GM19455 (cell line): ENCODE measurements around the gene STRA8.
A peak's percentile ranks its signal among the peaks of the same experiment; 100 is the strongest.

Experiments used
- ATAC-seq: cut with Tn5 transposase; IDR thresholded peaks from one replicate; pipeline ENCODE4 v1.9.1; 2021; ENCODE audit not compliant: unreplicated experiment

Gene STRA8

GRCh38 chr7:135233570-135233969 lies at the start of gene STRA8:
TSS of gene STRA8 (plus strand) at chr7:135233838. CDS start at chr7:135240525, 6,687 bp downstream.
- ATAC-seq, result no peak

- no peak for ATAC-seq
Observed at GRCh38 chr7:135184254-135184841, 49.3 kb upstream of the STRA8 start.

GRCh38 chr7:135185471-135186260 lies 48.0 kb upstream of the STRA8 start:
- no peak for ATAC-seq

- ATAC-seq, result no peak
Observed at GRCh38 chr7:135186261-135186540, 47.4 kb upstream of the STRA8 start.

GRCh38 chr7:135186841-135187253 lies 46.8 kb upstream of the STRA8 start:
- peak; percentile 61 for ATAC-seq

GRCh38 chr7:135188298-135188984 lies 45.2 kb upstream of the STRA8 start:
- no peak for ATAC-seq

- no peak for ATAC-seq
Observed at GRCh38 chr7:135189221-135189662, 44.4 kb upstream of the STRA8 start.

- no peak for ATAC-seq
Observed at GRCh38 chr7:135189961-135190360, 43.7 kb upstream of the STRA8 start.

- no peak for ATAC-seq
Observed at GRCh38 chr7:135190703-135191102, 42.9 kb upstream of the STRA8 start.

- no peak for ATAC-seq
Observed at GRCh38 chr7:135192914-135193536, 40.6 kb upstream of the STRA8 start.

- no peak for ATAC-seq
Observed at GRCh38 chr7:135193615-135194081, 40.0 kb upstream of the STRA8 start.

GRCh38 chr7:135194494-135195095 lies 39.0 kb upstream of the STRA8 start:
- ATAC-seq, result no peak

GRCh38 chr7:135195156-135195555 lies 38.5 kb upstream of the STRA8 start:
- ATAC-seq, result no peak

GRCh38 chr7:135195968-135196629 lies 37.5 kb upstream of the STRA8 start:
- no peak for ATAC-seq

- no peak for ATAC-seq
Observed at GRCh38 chr7:135197343-135197742, 36.3 kb upstream of the STRA8 start.

GRCh38 chr7:135197906-135198655 lies 35.6 kb upstream of the STRA8 start:
- ATAC-seq, result no peak

GRCh38 chr7:135199439-135199838 lies 34.2 kb upstream of the STRA8 start:
- no peak for ATAC-seq

GRCh38 chr7:135200821-135201331 lies 32.8 kb upstream of the STRA8 start:
- ATAC-seq, result no peak

GRCh38 chr7:135201350-135201749 lies 32.3 kb upstream of the STRA8 start:
- ATAC-seq, result no peak

- ATAC-seq, result no peak
Observed at GRCh38 chr7:135204341-135204749, 29.3 kb upstream of the STRA8 start.
